Heart left ventricle (tissue), 16 donors: Measurements from ENCODE around the gene RAPSN. TPM values are rescaled to one million over a fixed set of nuclear protein-coding genes. Genes with fewer than 3 reads are reported as not detected.

Experiments
- ATAC-seq, 4 donors: fragments of 200-7000 bp; cut with Tn5 transposase; one replicate each; pipeline ENCODE4 v1.9.1; 2020 to 2022; ENCODE audit warnings: moderate library complexity in 4 of 4, mild to moderate bottlenecking in 3 of 4, moderate number of reproducible peaks in 1 of 4
- DNase-seq, 5 donors: peaks; one replicate each; pipeline ENCODE4 v3.0.0-alpha.2; 2020
- H3K27ac ChIP-seq, 12 donors: fragments of 200-600 bp; sonication (generic) in 4 of 12; one replicate each; pipeline versions ENCODE4 v1.5.0 to v1.8.0; 2016 to 2022; ENCODE audit warnings: mild to moderate bottlenecking in 2 of 12
- H3K27me3 ChIP-seq, 9 donors: fragments of 200-600 bp; sonication (generic) in 2 of 9; one replicate each; pipeline versions ENCODE4 v1.5.1 to v1.8.0; 2016 to 2022; ENCODE audit warnings: mild to moderate bottlenecking in 3 of 9
- H3K36me3 ChIP-seq, 9 donors: fragments of 200-600 bp; sonication (generic) in 2 of 9; one replicate each; pipeline versions ENCODE4 v1.5.0 to v1.8.0; 2018 to 2022; ENCODE audit warnings: mild to moderate bottlenecking in 2 of 9
- H3K4me1 ChIP-seq, 12 donors: fragments of 200-600 bp; sonication (generic) in 4 of 12; one replicate each; pipeline versions ENCODE4 v1.5.0 to v1.8.0; 2016 to 2022; ENCODE audit warnings: mild to moderate bottlenecking in 3 of 12
- H3K4me3 ChIP-seq, 12 donors: fragments of 200-600 bp; sonication (generic) in 4 of 12; one replicate each; pipeline versions ENCODE4 v1.5.0 to v1.8.0; 2017 to 2022; ENCODE audit warnings: mild to moderate bottlenecking in 9 of 12, moderate library complexity in 4 of 12
- H3K9me3 ChIP-seq, 12 donors: fragments of 200-600 bp; sonication (generic) in 4 of 12; one replicate each; pipeline versions ENCODE4 v1.5.0 to v1.8.0; 2016 to 2022; ENCODE audit warnings: mild to moderate bottlenecking in 1 of 12
- POLR2A ChIP-seq, 2 donors: fragments of 450-650 bp; IDR thresholded peaks; one replicate each; pipeline ENCODE4 v1.6.1; 2017; ENCODE audit warnings: antibody characterized with exemption in 2 of 2, mild to moderate bottlenecking in 2 of 2, moderate library complexity in 2 of 2
- WGBS, 4 donors: extraction: QIAGEN DNeasy Blood & Tissue Kit in 2 of 4; methylation state at CpG; one replicate each; pipeline versions ENCODE4 v1.1.5 to v1.1.7; 2013 to 2018; 5-methylcytosine and 5-hydroxymethylcytosine counted together
- intact Hi-C, 10 donors: fragments of 100-400 bp; cut with DNase I; formaldehyde crosslinking; loops; one replicate each; pipeline versions ENCODE4 v1.11.1 to v1.14.2; 2022
- polyA plus RNA-seq, 2 donors: library from polyadenylated mRNA; stranded (reverse); fragments of 200-250 nt; gene quantifications; one replicate each; pipeline ENCODE4 v1.2.3, GENCODE V29; 2013
- total RNA-seq, 9 donors: library from RNA; depleted of rRNA in 2 of 9; stranded (reverse); fragments of >200 nt in 2 of 9; fragmentation: NEBNext Ultra II Directional in 3 of 9; extraction: Animal tissue kit (Norgen Biotek cat#: 25700) in 3 of 9; gene quantifications; one replicate each; pipeline versions ENCODE4 v1.1.0 to v1.2.4, GENCODE V29; 2016 to 2023
- TF ChIP-seq, protein P1 (sequence below), 12 donors: fragments of 200-600 bp; sonication (generic) in 4 of 12; IDR thresholded peaks; one replicate each; pipeline versions ENCODE4 v1.5.0 to v1.8.0; 2018 to 2022; ENCODE audit warnings: antibody characterized with exemption in 12 of 12, mild to moderate bottlenecking in 5 of 12
- donor health status: ischemic (EF 13 %, LVEDD 7.1; RV severe dilation, severe dysfunction).
- donor health status: healthy with polysubstance abuse.
- donor health status: DM: no; HTN: yes; CAD: no.
- donor health status: DM: no; HTN: no; CAD: no.
- donor health status: ischemic (EF 25% LVEDD 6.9; RV normal size, moderate dysfunction).
- donor health status: ischemic (EF 25% LVEDD 5.7; RV mildly dilated, moderate dysfunction).
- donor health status: healthy.
- donor health status: DM: yes; HTN: yes; CAD: no.
- donor health status: ischemic (EF 35%, LVEDD 5.7; RV mildly dilated, moderate dysfunction).
- donor health status: nonischemic (EF 11% LVEDD 7.7; RV severe dilation, severe dysfunction).
- donor health status: DM: yes; HTN: yes; CAD: no.
- donor health status: PGD.
- donor health status: ischemic (EF 29% LVEDD 5.4; RV normal size, mild dysfunction).
- donor health status: nonischemic (EF 23%, LVEDD 6.1; RV moderate dilation, normal function).

The RAPSN gene
- total and polyA plus RNA-seq, 11 donors, result 0.43 to 6.5 (median 3.2) TPM

DNA sequence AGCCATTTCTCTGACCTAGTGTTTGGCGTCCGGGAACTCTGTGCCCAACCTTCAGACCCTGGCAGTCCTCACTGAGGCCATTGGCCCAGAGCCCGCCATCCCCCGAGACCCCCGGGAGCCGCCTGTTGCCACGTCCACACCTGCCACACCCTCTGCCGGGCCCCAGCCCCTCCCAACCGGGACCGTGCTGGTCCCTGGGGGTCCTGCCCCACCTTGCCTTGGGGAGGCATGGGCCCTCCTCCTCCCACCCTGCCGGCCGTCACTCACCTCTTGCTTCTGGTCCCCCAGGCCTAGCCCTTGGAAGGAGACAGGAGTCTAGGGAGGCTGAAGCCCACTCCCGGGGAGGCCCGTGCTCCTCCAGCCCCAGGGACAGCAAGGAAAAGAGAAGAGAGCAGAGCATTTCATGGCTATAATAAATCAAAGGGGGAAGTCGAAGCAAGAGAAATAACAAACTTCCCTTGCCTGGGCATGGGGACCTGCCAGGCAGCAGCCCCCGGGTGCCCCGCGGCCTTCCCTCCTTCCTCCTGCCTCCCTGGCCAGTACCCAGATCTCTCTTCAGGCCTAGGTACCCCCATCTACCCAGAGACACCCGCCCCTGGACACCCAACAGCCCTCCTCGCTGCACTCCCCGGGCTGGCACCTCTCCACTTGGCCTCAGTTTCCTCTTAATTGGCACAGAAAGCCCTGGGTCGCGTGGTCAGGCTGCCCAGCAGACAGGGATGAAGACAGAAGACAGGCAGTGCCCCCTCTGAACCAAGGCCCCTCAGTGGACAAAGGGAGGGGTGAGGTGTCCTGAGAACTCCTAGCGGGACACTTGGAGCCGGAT lies 53.5 kb downstream of the RAPSN start:
- Histone ChIP-seq H3K4me3 (peak overlapping the region in 6 of 12 donors; percentile 18 to 51 (median 29)), H3K4me1 (peaks cover 2 to 65% (median 19%) of the 10 kb centered on the region in 12 donors), H3K27ac (peak overlapping the region; percentile 70 to 97 (median 88)), H3K36me3 (no peaks in the 10 kb centered on the region), H3K27me3 (no peaks in the 10 kb centered on the region), H3K9me3 (no peaks in the 10 kb centered on the region)
- intact Hi-C loops, result loop anchor here in 1 of 10 donors (10.0 kb wide), 1 partner anchor 449 kb away; the partner anchor contains the start of gene NUP160
- ATAC-seq (no peak), DNase-seq (peak in 1 of 5 donors; percentile 36)
- TF ChIP-seq, protein P1, sequence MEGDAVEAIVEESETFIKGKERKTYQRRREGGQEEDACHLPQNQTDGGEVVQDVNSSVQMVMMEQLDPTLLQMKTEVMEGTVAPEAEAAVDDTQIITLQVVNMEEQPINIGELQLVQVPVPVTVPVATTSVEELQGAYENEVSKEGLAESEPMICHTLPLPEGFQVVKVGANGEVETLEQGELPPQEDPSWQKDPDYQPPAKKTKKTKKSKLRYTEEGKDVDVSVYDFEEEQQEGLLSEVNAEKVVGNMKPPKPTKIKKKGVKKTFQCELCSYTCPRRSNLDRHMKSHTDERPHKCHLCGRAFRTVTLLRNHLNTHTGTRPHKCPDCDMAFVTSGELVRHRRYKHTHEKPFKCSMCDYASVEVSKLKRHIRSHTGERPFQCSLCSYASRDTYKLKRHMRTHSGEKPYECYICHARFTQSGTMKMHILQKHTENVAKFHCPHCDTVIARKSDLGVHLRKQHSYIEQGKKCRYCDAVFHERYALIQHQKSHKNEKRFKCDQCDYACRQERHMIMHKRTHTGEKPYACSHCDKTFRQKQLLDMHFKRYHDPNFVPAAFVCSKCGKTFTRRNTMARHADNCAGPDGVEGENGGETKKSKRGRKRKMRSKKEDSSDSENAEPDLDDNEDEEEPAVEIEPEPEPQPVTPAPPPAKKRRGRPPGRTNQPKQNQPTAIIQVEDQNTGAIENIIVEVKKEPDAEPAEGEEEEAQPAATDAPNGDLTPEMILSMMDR (IDR thresholded peaks at IDR 0.05), result no peak
- no peak for TF ChIP-seq POLR2A (IDR thresholded peaks at IDR 0.05)
- 85 to 94% (median 87%) methylated on average over 15 to 25 of the region's 25 CpGs for WGBS, 4 donors

DNA sequence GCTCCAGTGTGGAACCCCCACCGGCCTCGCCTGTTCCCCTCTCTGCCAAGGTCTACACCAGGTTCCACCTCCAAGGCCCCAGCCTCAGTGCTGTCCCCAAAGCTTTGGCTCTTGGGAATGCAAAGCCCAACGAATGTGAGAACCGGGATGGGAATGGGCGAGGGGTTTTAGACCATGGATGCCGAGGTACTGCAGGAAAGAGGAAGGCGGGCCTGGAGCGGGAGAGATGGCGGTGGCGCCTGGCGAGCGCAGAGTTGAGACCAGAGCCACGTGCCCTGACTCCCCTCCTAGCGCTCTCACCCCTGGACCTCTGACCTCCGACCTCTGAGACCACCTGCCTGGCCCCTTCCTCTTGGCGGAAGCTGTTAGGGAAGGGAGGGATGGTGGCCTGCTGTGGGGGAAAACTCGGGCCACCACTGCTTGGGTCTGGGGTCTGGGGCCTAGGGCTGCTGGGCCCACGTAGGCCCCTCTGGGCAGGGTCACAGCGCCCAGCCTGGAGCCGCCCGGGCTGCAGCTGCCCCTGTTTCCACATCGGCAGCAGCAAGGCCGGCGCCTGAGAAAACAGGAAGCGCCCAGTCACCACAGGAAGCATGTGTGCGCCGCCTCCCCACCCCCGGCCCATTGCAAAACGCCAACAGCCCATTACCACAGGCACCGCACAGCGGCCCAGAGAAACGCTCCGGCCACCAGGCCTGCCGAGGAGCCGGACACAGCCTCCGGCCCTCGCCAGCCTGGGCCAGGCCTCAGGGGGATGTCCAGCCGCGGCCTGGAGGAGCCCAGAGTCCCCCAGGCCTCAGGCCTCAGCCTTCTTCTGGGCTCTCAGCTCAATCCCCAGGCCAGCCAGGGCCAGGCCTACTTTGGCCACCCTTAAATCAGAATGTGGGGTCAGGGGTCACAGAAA lies 54.4 kb downstream of the RAPSN start:
- intact Hi-C loops, result loop anchor here in 1 of 10 donors (10.0 kb wide), 1 partner anchor 450 kb away; the partner anchor contains the start of gene NUP160
- Histone ChIP-seq H3K9me3 (no peaks in the 10 kb centered on the region), H3K4me1 (peaks cover 0 to 67% (median 14%) of the 10 kb centered on the region in 12 donors), H3K36me3 (no peaks in the 10 kb centered on the region), H3K27me3 (no peaks in the 10 kb centered on the region), H3K27ac (peak overlapping the region; percentile 70 to 97 (median 88)), H3K4me3 (peak overlapping the region in 7 of 12 donors; percentile 5 to 51 (median 30))
- TF ChIP-seq, protein P1 (IDR thresholded peaks at IDR 0.05), result no peak
- peak in 1 of 2 donors; percentile 36 for TF ChIP-seq POLR2A (IDR thresholded peaks at IDR 0.05)
- 65 to 93% (median 73%) methylated on average over 14 to 39 of the region's 39 CpGs for WGBS, 4 donors
- ATAC-seq, result peak in 3 of 4 donors; percentile 55 to 68 (median 57)
- peak; percentile 62 to 89 (median 73) for DNase-seq

DNA sequence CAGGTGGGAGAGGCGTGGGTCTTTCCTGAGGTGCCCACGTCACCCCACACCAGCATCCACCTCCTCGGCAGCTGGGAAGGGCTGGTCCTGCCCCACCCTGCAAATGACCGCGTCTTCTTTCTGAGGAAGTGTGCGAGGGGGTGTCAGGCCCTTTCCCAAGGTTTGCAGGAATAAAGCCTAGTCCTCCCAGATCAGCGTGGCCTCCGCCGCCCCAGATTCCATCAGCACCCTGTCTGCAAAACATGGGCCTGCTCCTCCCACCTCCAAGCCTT lies 55.0 kb downstream of the RAPSN start:
- intact Hi-C loops, result loop anchor here in 1 of 10 donors (10.0 kb wide), 1 partner anchor 451 kb away; the partner anchor contains the start of gene NUP160
- Histone ChIP-seq H3K27ac (peak overlapping the region; percentile 64 to 97 (median 88)), H3K4me3 (peak overlapping the region in 5 of 12 donors; percentile 12 to 51 (median 30)), H3K36me3 (no peaks in the 10 kb centered on the region), H3K4me1 (peaks cover 0 to 71% (median 13%) of the 10 kb centered on the region in 12 donors), H3K27me3 (no peaks in the 10 kb centered on the region), H3K9me3 (no peaks in the 10 kb centered on the region)
- peak in 1 of 5 donors; percentile 46 for DNase-seq
- whole genome bisulfite sequencing, 4 donors, result 81 to 92% (median 87%) methylated on average over 8 to 9 of the region's 9 CpGs
- ATAC-seq, result peak; percentile 18 to 39 (median 25)
- TF ChIP-seq, protein P1 (IDR thresholded peaks at IDR 0.05), result no peak
- TF ChIP-seq POLR2A (IDR thresholded peaks at IDR 0.05), result no peak
